Renal pelvis (tissue), 4 donors: ENCODE data around the gene CCDC40. TPM values are rescaled to one million over a fixed set of nuclear protein-coding genes. Genes with fewer than 3 reads are reported as not detected.

ENCODE experiments used
- DNase-seq: peaks from one replicate; pipeline ENCODE4 v3.0.0-alpha.2; 2013
- polyA plus RNA-seq, 3 donors: library from polyadenylated mRNA; unstranded; fragments of 120-200 nt; gene quantifications; one replicate each; pipeline ENCODE4 v1.2.1, GENCODE V29; 2013; ENCODE audit not compliant: insufficient read length in 3 of 3

The CCDC40 gene
- polyA plus RNA-seq, 3 donors: 10.9 to 22.2 (median 18.2) TPM

DNA sequence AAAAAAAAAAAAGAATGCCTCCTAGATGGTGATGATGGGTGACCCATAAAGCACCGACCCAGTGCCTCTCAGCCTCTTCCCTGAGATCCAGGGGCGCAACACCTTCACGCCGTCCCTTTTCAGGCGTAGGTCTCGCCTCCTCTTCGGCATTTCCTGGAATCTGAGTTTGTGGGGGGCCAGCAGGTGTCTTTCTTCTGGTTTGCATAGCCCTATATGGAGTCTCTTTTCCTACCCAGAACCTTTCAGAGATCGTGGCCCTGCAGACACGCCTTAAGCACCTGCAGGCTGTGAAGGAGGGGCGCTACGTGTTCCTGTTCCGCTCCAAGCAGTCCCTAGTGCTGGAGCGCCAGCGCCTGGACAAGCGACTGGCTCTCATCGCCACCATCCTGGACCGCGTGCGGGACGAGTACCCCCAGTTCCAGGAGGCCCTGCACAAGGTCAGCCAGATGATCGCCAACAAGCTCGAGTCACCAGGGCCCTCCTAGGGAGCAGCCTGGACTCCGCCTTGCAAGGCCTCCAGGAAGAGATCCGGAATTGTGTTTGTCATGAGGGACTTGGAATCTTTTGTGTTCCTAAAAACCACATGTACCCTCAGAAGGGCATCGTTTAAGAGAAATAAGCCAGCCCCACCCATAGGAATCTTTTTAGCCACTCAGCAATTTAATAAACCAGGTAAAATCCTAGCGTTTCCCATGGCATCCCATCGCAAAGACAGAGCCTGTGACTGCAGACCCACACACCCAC lies 63.0 kb downstream of the CCDC40 start:
- no peak for DNase-seq

DNA sequence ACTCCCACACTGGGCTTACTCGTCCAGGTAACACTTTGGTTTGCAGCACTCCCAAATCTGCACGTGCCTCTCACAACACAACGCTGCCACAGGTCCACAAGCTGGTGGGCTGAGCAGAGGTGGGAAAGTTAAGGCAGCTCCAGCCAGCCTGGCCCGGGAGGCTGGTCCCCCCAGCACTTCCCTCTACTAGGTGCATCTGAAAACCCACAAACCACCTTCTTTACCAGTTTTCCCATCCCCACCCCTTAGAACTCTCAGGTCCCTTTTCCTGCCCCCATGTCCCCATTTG lies 63.5 kb downstream of the CCDC40 start:
- DNase-seq: no peak

DNA sequence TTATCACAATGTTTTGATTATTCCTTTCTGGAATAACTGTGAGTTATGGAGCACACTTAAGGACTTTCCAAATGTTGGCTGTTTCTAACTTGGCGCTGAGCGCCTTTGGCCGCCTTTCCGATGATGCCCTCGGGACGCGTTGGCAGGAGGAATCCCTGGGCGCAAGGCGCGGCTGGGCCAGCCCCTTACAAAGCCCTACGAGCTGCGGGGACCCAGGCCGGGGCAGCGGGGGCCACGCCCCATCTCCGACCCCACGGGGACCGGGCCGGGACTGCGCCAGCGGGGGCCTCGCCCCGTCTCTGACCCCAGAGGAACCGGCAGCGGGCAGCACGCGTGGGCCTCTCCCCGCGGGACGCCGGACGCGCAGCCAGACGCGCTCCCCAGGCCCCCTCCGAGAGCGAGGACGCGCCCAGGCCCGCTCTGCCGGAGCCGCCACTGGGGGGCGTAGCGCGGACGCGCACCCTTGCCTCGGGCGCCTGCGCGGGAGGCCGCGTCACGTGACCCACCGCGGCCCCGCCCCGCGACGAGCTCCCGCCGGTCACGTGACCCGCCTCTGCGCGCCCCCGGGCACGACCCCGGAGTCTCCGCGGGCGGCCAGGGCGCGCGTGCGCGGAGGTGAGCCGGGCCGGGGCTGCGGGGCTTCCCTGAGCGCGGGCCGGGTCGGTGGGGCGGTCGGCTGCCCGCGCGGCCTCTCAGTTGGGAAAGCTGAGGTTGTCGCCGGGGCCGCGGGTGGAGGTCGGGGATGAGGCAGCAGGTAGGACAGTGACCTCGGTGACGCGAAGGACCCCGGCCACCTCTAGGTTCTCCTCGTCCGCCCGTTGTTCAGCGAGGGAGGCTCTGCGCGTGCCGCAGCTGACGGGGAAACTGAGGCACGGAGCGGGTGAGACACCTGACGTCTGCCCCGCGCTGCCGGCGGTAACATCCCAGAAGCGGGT lies 64.8 kb downstream of the CCDC40 start, which contains the start of gene GAA:
TSS of gene GAA (plus strand) at position 571 of the 935 bp plus-strand sequence. CDS start 3,006 bp downstream, outside the sequence.
- peak; percentile 85 for DNase-seq

DNA sequence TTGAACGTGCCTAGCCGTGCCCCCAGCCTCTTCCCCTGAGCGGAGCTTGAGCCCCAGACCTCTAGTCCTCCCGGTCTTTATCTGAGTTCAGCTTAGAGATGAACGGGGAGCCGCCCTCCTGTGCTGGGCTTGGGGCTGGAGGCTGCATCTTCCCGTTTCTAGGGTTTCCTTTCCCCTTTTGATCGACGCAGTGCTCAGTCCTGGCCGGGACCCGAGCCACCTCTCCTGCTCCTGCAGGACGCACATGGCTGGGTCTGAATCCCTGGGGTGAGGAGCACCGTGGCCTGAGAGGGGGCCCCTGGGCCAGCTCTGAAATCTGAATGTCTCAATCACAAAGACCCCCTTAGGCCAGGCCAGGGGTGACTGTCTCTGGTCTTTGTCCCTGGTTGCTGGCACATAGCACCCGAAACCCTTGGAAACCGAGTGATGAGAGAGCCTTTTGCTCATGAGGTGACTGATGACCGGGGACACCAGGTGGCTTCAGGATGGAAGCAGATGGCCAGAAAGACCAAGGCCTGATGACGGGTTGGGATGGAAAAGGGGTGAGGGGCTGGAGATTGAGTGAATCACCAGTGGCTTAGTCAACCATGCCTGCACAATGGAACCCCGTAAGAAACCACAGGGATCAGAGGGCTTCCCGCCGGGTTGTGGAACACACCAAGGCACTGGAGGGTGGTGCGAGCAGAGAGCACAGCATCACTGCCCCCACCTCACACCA lies 65.7 kb downstream of the CCDC40 start:
- no peak for DNase-seq

DNA sequence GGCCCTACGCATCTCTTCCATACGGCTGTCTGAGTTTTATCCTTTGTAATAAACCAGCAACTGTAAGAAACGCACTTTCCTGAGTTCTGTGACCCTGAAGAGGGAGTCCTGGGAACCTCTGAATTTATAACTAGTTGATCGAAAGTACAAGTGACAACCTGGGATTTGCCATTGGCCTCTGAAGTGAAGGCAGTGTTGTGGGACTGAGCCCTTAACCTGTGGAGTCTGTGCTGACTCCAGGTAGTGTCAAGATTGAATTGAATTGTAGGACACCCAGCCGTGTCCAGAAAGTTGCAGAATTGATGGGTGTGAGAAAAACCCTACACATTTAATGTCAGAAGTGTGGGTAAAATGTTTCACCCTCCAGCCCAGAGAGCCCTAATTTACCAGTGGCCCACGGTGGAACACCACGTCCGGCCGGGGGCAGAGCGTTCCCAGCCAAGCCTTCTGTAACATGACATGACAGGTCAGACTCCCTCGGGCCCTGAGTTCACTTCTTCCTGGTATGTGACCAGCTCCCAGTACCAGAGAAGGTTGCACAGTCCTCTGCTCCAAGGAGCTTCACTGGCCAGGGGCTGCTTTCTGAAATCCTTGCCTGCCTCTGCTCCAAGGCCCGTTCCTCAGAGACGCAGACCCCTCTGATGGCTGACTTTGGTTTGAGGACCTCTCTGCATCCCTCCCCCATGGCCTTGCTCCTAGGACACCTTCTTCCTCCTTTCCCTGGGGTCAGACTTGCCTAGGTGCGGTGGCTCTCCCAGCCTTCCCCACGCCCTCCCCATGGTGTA lies 66.4 kb downstream of the CCDC40 start:
- no peak for DNase-seq

DNA sequence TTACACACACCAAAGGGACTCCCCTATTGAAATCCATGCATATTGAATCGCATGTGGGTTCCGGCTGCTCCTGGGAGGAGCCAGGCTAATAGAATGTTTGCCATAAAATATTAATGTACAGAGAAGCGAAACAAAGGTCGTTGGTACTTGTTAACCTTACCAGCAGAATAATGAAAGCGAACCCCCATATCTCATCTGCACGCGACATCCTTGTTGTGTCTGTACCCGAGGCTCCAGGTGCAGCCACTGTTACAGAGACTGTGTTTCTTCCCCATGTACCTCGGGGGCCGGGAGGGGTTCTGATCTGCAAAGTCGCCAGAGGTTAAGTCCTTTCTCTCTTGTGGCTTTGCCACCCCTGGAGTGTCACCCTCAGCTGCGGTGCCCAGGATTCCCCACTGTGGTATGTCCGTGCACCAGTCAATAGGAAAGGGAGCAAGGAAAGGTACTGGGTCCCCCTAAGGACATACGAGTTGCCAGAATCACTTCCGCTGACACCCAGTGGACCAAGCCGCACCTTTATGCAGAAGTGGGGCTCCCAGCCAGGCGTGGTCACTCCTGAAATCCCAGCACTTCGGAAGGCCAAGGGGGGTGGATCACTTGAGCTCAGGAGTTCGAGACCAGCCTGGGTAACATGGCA lies 67.1 kb downstream of the CCDC40 start:
- DNase-seq: no peak

DNA sequence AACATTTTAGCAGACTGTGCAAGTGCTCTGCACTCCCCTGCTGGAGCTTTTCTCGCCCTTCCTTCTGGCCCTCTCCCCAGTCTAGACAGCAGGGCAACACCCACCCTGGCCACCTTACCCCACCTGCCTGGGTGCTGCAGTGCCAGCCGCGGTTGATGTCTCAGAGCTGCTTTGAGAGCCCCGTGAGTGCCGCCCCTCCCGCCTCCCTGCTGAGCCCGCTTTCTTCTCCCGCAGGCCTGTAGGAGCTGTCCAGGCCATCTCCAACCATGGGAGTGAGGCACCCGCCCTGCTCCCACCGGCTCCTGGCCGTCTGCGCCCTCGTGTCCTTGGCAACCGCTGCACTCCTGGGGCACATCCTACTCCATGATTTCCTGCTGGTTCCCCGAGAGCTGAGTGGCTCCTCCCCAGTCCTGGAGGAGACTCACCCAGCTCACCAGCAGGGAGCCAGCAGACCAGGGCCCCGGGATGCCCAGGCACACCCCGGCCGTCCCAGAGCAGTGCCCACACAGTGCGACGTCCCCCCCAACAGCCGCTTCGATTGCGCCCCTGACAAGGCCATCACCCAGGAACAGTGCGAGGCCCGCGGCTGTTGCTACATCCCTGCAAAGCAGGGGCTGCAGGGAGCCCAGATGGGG lies 68.0 kb downstream of the CCDC40 start:
- peak; percentile 64 for DNase-seq

DNA sequence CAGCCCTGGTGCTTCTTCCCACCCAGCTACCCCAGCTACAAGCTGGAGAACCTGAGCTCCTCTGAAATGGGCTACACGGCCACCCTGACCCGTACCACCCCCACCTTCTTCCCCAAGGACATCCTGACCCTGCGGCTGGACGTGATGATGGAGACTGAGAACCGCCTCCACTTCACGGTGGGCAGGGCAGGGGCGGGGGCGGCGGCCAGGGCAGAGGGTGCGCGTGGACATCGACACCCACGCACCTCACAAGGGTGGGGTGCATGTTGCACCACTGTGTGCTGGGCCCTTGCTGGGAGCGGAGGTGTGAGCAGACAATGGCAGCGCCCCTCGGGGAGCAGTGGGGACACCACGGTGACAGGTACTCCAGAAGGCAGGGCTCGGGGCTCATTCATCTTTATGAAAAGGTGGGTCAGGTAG lies 68.5 kb downstream of the CCDC40 start:
- no peak for DNase-seq

DNA sequence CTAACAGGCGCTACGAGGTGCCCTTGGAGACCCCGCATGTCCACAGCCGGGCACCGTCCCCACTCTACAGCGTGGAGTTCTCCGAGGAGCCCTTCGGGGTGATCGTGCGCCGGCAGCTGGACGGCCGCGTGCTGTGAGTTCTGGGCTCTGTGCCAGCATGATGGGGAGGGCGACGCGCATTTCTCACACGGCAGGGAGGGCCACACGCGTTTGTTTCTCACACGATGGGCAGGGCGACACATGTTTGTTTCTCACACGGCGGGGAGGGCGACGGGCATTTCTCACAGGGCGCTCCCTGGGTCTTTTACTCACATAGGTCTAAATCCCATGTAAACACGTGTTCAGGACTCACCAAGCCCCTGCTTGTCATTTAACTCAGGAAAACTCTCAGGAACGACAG lies 69.3 kb downstream of the CCDC40 start:
- DNase-seq: no peak

DNA sequence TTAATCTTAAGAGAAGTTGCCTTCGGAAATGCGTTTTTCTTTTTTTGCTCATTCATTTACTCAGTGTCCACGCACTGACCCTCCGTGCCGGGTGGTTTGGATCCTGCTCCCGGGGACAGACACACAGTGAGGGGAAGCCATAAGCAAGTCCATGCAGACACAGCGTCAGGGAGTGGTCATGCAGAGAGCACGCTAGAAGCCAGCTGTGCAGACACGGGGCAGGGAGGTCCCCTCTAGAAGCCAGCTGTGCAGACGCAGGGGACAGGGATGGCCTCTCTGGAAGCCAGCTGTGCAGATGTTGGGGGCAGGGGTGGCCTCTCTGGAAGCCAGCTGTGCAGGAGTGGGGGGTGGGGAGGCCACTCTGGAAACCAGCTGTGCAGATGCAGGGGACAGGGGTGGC lies 69.7 kb downstream of the CCDC40 start:
- DNase-seq: no peak

DNA sequence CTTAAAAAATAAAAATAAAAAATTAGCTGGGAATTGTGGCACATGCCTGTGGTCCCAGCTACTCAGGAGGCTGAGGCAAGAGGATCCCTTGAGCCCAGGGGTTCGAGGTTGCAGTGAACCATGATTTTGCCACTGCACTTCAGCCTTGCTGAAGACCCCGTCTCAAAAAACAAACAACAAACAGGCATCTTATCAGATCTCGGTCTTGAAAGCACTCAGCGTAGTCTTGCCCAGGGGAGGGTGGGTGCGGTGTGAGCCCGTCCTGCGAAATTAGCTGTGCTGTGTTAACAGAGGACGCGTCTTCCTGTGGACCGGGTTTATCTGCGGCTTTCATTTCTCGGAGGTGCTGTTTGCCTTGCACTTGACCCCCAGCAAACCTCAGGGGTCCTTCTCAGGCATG lies 70.3 kb downstream of the CCDC40 start:
- no peak for DNase-seq

DNA sequence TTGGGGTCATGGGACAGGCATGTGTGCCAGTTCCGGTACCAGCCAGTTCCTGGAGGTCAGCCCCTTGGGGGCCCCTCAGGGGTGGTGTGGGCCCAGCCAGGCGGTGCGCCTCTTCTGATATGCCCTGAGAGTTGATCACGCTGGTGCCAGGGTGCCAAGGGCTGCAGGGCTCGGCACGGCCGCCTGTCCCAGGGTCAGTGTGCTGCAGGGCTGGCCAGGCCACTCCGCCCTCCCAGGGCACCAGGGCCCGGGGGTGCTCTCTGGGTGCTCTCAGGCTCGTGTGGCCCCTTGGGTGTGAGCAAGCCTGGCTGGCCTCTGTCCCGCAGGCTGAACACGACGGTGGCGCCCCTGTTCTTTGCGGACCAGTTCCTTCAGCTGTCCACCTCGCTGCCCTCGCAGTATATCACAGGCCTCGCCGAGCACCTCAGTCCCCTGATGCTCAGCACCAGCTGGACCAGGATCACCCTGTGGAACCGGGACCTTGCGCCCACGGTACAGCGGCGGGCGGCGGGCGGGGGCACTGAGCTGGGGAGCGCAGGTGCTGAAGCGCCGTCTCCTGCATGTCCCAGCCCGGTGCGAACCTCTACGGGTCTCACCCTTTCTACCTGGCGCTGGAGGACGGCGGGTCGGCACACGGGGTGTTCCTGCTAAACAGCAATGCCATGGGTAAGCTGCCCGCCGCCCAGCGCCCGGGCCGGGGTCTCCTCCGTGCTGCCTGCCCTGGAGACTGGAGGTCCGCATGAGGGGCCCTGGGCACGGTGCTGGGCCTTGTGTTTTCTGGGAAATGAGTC lies 71.0 kb downstream of the CCDC40 start:
- no peak for DNase-seq

DNA sequence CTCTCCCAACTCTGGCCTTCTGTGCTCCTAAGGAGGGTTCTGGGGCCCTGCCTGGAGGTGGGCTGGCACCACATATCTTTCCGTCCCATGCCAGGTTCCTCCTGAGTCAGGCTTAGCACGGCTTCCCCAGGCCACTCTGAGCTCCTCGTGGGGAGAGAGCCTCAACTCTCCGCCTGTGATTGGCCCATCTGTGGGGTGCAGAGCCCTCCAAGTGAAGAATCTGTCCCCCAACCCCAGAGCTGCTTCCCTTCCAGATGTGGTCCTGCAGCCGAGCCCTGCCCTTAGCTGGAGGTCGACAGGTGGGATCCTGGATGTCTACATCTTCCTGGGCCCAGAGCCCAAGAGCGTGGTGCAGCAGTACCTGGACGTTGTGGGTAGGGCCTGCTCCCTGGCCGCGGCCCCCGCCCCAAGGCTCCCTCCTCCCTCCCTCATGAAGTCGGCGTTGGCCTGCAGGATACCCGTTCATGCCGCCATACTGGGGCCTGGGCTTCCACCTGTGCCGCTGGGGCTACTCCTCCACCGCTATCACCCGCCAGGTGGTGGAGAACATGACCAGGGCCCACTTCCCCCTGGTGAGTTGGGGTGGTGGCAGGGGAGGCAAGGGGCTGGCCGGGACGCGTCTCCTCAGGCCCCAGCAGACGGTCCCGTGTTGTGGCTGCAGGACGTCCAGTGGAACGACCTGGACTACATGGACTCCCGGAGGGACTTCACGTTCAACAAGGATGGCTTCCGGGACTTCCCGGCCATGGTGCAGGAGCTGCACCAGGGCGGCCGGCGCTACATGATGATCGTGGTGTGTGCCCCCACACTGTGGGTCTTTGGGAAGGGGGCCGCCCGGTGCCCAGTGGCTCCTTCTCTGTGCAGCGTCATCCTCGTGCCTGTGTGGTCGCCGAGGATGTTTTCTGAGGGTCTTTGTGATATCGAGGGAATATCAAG lies 71.9 kb downstream of the CCDC40 start:
- DNase-seq: no peak

DNA sequence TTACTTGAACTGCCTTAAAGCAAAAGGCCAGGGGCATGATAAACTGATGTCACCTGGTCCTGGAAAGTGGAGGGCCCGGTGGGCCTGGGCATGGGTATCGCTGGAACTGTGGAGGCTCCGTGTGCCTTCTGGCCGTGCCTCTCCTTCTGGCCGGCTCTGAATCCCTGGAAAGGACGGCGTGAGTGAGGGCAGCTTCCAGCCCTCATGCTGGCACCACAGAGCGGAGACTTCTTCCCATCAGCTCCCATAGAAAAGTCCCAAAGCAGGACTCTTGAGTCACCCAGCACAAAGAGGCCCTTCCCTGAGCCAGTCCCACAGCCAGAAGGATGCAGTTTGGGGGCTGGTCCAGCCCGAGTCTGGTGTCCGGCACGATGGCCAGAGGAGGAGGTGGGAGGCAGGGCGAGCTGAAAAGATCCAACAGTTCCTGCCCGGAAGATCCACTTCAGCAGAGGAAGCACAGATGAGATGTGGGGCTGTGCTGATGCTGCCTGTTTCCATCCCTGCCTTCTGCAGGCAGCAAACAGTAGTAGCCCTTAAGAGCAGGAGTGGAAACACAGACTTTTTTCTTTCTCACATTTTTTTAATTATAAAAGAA lies 72.7 kb downstream of the CCDC40 start:
- no peak for DNase-seq

DNA sequence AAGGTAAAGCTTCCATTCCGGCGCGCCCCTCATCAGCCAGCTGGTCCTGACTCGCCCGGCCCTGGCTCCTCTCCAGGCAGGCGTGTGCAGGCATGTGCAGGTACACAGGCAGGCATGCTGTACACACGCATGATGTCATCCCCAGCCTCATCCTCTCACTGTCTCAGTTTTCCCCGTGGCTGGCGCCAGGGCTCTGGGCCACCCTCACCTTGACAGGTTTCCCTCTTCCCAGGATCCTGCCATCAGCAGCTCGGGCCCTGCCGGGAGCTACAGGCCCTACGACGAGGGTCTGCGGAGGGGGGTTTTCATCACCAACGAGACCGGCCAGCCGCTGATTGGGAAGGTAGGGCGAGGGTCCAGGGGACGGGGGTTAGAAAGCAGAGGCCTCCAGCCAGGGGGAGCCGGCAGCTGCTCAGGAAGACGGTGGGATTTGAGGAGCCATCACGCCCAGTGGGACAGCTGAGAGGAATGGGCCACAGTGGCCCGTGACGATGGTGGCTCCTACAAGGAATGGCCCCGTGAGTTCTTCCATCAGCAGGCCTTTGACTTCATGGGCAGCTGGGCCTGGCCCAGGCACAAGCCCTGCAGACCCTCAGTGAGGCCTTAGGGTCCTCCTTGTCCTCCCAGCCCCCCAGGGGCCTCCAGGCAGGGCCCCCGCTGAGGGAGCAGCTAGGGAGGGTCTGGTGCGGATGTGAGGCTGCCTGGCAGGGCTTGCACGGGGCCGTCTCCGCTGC lies 73.4 kb downstream of the CCDC40 start:
- DNase-seq: no peak

DNA sequence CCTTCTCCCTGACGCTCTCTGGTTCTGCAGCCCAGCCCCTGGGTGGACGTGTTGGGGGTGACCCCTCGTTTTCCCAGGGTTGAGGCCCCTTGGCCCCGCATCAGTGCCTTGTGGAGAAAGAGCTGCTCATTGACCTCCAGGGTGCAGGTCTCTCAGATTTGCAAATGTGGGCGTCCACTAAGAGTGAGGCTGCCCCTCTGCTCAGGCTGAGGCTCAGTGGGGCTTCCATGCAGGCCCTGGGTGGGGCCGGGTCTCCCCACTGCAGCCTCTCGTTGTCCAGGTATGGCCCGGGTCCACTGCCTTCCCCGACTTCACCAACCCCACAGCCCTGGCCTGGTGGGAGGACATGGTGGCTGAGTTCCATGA lies 74.0 kb downstream of the CCDC40 start:
- DNase-seq: no peak

DNA sequence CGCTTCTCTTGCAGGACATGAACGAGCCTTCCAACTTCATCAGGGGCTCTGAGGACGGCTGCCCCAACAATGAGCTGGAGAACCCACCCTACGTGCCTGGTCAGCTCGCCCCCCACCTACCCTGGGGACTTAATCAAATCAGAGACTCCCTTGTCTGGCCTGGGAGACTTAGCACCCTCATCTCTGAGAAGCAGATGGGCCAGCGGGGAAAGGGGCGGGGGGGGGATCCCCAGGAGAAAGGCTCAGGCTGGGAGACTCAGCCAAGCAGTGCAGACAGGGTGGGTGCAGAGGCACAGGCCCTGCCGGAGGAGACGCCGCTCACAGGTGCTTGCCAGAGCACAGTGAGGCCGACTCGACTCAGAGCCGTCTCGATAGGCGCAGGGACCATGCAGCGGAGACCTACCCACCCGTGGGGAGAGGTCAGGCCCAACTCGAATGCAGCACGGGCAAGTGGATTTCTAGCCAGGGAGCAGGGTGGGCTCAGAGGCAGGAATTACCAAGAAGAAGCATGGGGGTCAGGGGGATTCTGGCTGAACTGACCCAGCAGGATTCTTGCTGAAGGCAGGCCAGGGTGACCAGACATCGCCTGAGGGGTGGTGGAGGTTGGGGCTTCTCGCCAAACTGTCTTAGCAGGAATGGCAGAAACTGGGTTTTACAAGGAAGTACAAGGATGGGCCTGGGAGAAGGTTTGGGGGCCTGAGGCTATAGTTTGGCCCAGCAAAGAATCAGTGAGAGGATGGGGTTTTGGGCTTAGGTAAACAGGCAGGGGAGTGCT lies 74.7 kb downstream of the CCDC40 start:
- no peak for DNase-seq
